ENCODE measurements around the gene TEX36. TPM values are rescaled to one million over a fixed set of nuclear protein-coding genes. Genes with fewer than 3 reads are reported as not detected.
A peak's percentile ranks its signal among the peaks of the same experiment; 100 is the strongest.

Gene TEX36
- total RNA-seq, 1 experiment from 2014 or later, result not detected

GRCh38 chr10:125672884-125673283 lies 10.1 kb downstream of the TEX36 start:
- no peak for DNase-seq (ENCODE audit: unreplicated experiment)
- peaks cover 34% of the 10 kb centered on the region for H3K9me3 Mint-ChIP-seq (ENCODE audit: unreplicated experiment)
- no peak overlapping the region for H3K27ac Mint-ChIP-seq (ENCODE audit: low read depth, unreplicated experiment)
- ChIA-PET CTCF (interaction anchor here (0.6 kb wide), 1 partner anchor 844 kb away, joined by 3 read pairs; no protein-coding TSS in a partner anchor), POLR2A (no interaction called here)
- TF ChIP-seq, protein P1, sequence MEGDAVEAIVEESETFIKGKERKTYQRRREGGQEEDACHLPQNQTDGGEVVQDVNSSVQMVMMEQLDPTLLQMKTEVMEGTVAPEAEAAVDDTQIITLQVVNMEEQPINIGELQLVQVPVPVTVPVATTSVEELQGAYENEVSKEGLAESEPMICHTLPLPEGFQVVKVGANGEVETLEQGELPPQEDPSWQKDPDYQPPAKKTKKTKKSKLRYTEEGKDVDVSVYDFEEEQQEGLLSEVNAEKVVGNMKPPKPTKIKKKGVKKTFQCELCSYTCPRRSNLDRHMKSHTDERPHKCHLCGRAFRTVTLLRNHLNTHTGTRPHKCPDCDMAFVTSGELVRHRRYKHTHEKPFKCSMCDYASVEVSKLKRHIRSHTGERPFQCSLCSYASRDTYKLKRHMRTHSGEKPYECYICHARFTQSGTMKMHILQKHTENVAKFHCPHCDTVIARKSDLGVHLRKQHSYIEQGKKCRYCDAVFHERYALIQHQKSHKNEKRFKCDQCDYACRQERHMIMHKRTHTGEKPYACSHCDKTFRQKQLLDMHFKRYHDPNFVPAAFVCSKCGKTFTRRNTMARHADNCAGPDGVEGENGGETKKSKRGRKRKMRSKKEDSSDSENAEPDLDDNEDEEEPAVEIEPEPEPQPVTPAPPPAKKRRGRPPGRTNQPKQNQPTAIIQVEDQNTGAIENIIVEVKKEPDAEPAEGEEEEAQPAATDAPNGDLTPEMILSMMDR (IDR thresholded peaks at IDR 0.05; ENCODE audit: unreplicated experiment), result no peak
- no peaks in the 10 kb centered on the region for H3K4me1 Mint-ChIP-seq (ENCODE audit: insufficient read depth, unreplicated experiment)
- no peak overlapping the region for H3K4me3 Mint-ChIP-seq (ENCODE audit: unreplicated experiment)
- intact Hi-C loops (cut with micrococcal nuclease), result no loop called here
- no peaks in the 10 kb centered on the region for H3K36me3 Mint-ChIP-seq (ENCODE audit: insufficient read depth, unreplicated experiment)
- BruUV-seq (replicated peaks), result no TSS peak
- peaks cover 57% of the 10 kb centered on the region for H3K27me3 Mint-ChIP-seq (ENCODE audit: insufficient read depth, unreplicated experiment)

DNA sequence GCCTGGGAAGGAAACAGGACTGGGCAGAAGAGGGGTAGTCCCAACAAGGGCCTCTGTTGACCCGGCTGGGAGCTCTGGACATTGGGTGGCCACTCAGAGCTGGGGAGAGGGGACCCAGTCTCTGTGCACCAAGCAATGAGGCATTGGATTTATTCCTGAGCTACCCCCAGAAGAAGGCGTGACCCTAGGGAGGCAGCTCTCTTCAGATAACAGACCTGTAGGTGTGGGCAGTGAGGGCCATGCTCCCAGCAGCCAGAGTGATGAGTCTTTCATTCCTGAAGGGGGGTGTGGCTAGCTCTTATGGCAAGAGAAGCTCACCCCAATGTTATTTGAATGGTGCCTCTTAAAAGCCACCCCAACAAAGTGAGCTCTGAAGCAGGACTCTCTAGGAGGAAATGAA lies 20.4 kb downstream of the TEX36 start:
- Mint-ChIP-seq H3K4me1 (ENCODE audit: insufficient read depth, unreplicated experiment) (peaks cover 9% of the 10 kb centered on the region), H3K9me3 (ENCODE audit: unreplicated experiment) (no peaks in the 10 kb centered on the region), H3K27me3 (ENCODE audit: insufficient read depth, unreplicated experiment) (peaks cover under 1% of the 10 kb centered on the region), H3K27ac (ENCODE audit: low read depth, unreplicated experiment) (peak overlapping the region; percentile 91), H3K36me3 (ENCODE audit: insufficient read depth, unreplicated experiment) (peaks cover 6% of the 10 kb centered on the region), H3K4me3 (ENCODE audit: unreplicated experiment) (peak overlapping the region; percentile 34)
- DNase-seq (ENCODE audit: unreplicated experiment), result peak; percentile 2
- ChIA-PET CTCF (interaction anchor here (0.5 kb wide), 1 partner anchor 1700 kb away, joined by 3 read pairs; no protein-coding TSS in a partner anchor), POLR2A (interaction anchor here (1.0 kb wide), 1 partner anchor 57 kb away, joined by 3 read pairs; the partner anchor contains the start of gene EDRF1)
- TF ChIP-seq, protein P1 (IDR thresholded peaks at IDR 0.05; ENCODE audit: unreplicated experiment), result no peak
- no TSS peak for BruUV-seq (replicated peaks)
- intact Hi-C loops (cut with micrococcal nuclease), result no loop called here

DNA sequence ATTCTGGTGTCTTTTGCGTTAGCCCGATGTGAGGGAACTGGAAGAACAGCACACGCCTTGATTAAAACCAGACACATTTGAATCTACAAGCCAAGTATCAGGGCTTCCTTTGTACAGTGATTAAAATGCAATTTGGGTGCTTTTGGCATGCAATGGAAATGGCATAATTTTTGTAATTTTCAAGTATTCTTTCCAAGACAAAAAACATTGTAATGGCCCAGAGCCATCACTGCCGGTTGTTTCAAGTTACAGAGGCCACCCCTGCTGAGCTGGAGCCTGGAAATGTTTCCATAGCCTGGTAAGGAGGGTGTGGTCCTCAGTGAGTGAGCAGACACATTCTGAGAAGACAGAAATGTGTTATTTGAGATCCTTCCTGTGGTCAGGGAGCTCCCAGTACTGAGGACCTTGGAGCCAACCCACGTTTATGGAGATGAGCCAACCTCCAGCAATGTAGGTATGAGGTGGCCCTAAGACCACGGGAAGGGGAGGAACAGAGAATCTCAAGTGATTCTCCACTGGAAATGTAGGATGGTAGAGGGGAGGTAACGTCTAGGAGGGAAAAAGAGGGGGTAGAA lies 20.9 kb downstream of the TEX36 start:
- peak overlapping the region; percentile 34 for H3K4me3 Mint-ChIP-seq (ENCODE audit: unreplicated experiment)
- H3K27me3 Mint-ChIP-seq (ENCODE audit: insufficient read depth, unreplicated experiment), result peaks cover 6% of the 10 kb centered on the region
- TF ChIP-seq, protein P1 (IDR thresholded peaks at IDR 0.05; ENCODE audit: unreplicated experiment), result no peak
- H3K36me3 Mint-ChIP-seq (ENCODE audit: insufficient read depth, unreplicated experiment), result peaks cover 6% of the 10 kb centered on the region
- peak; percentile 88 for DNase-seq (ENCODE audit: unreplicated experiment)
- ChIA-PET POLR2A (interaction anchor here (0.7 to 1.0 kb wide), 2 partner anchors 52 to 57 kb away, joined by 3 read pairs; partner anchors contain the start of gene EDRF1), CTCF (no interaction called here)
- peak overlapping the region; percentile 91 for H3K27ac Mint-ChIP-seq (ENCODE audit: low read depth, unreplicated experiment)
- intact Hi-C loops (cut with micrococcal nuclease), result no loop called here
- no TSS peak for BruUV-seq (replicated peaks)
- peaks cover 9% of the 10 kb centered on the region for H3K4me1 Mint-ChIP-seq (ENCODE audit: insufficient read depth, unreplicated experiment)
- H3K9me3 Mint-ChIP-seq (ENCODE audit: unreplicated experiment), result no peaks in the 10 kb centered on the region

DNA sequence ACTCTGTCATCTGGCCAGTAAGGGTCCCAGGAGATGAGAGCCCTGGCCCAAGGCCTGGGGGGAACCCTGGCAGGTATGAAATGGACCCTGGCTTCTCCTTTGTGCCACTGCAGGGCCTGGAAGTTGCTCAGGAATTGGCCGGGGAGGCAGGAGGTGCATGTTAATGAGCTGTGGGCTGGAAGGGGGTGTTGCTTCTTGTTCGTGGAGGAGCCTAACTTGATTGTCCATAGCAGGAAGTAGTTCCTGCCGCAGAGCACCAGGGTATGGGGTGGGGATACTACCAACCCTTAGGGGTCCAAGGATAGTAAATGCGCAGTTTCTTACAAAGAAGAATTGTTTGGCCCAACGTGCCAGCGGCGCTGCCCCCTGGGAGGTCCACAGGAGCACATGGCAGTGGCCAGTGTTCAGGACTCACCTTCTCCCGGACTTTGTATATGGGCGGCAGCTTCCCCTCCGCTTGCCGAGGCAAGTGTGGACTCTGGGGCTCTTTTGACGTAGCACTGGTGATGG lies 21.5 kb downstream of the TEX36 start:
- H3K36me3 Mint-ChIP-seq (ENCODE audit: insufficient read depth, unreplicated experiment), result peaks cover 6% of the 10 kb centered on the region
- TF ChIP-seq, protein P1 (IDR thresholded peaks at IDR 0.05; ENCODE audit: unreplicated experiment), result no peak
- CTCF ChIA-PET, result no interaction called here
- no peaks in the 10 kb centered on the region for H3K9me3 Mint-ChIP-seq (ENCODE audit: unreplicated experiment)
- intact Hi-C loops (cut with micrococcal nuclease), result no loop called here
- BruUV-seq (replicated peaks), result no TSS peak
- peaks cover 10% of the 10 kb centered on the region for H3K27me3 Mint-ChIP-seq (ENCODE audit: insufficient read depth, unreplicated experiment)
- POLR2A ChIA-PET, result interaction anchor here (0.7 to 1.0 kb wide), 2 partner anchors 53 to 58 kb away, joined by 3 read pairs; partner anchors contain the start of gene EDRF1
- H3K4me1 Mint-ChIP-seq (ENCODE audit: insufficient read depth, unreplicated experiment), result peaks cover 9% of the 10 kb centered on the region
- no peak overlapping the region for H3K4me3 Mint-ChIP-seq (ENCODE audit: unreplicated experiment)
- DNase-seq (ENCODE audit: unreplicated experiment), result no peak
- H3K27ac Mint-ChIP-seq (ENCODE audit: low read depth, unreplicated experiment), result no peak overlapping the region

Measured in MCF 10A (cell line).